ENCODE results near the gene GFI1. TPM values are rescaled to one million over a fixed set of nuclear protein-coding genes. Genes with fewer than 3 reads are reported as not detected.

Gene GFI1
- polyA plus RNA-seq, 1 of the 3 experiments (the other 2 are of a cell fraction), result 0.18 TPM

- Histone ChIP-seq H3F3A (replicated peaks; ENCODE audit: insufficient read depth) (no peaks in the 10 kb centered on the region), H3K4me2 (no peak overlapping the region), H3K9me3 (no peaks in the 10 kb centered on the region), H3K27me3 (ENCODE audit: insufficient read depth) (no peaks in the 10 kb centered on the region), H2AFZ (ENCODE audit: low read depth) (no peak overlapping the region), H3K27ac (ENCODE audit: low read depth in 2 of 2, low read length in 1 of 2) (no peak overlapping the region), H3K9me2 (no peaks in the 10 kb centered on the region), H3K4me3 (ENCODE audit: low read depth in 2 of 2, low read length in 1 of 2) (no peak overlapping the region), H4K20me1 (ENCODE audit: insufficient read depth) (no peaks in the 10 kb centered on the region), H3K36me3 (replicated peaks in 1 of 2; ENCODE audit: control insufficient read depth in 1 of 2, insufficient read depth in 2 of 2, low read length in 1 of 2) (no peaks in the 10 kb centered on the region), H3K79me2 (ENCODE audit: insufficient read depth) (no peaks in the 10 kb centered on the region), H3K4me1 (ENCODE audit: control insufficient read depth in 1 of 2, insufficient read depth in 2 of 2, low read depth in 1 of 2, low read length in 1 of 2) (no peaks in the 10 kb centered on the region; a peak in 1 of 4 replicates), H3K9ac (no peak overlapping the region)
- POLR2A ChIA-PET, result no interaction called here
- TF ChIP-seq TCF12 (IDR thresholded peaks at IDR 0.05), result no peak
- no peak for TF ChIP-seq REST (IDR thresholded peaks at IDR 0.05; ENCODE audit: low read depth, low read length)
- TF ChIP-seq RFX5 (IDR thresholded peaks at IDR 0.05; ENCODE audit: low read length), result no peak
- TF ChIP-seq NRF1 (IDR thresholded peaks at IDR 0.05; ENCODE audit: low read depth, low read length), result no peak
- no peak for TF ChIP-seq EZH2phosphoT487 (IDR thresholded peaks at IDR 0.05; ENCODE audit: borderline replicate concordance, low read depth)
- no peak for TF ChIP-seq FOXM1 (IDR thresholded peaks at IDR 0.05; ENCODE audit: low read depth)
- no peak for TF ChIP-seq SMC3 (IDR thresholded peaks at IDR 0.05; ENCODE audit: low read depth, low read length)
- no peak for TF ChIP-seq EP300 (IDR thresholded peaks at IDR 0.05; ENCODE audit: borderline replicate concordance in 1 of 2, low read depth in 1 of 2, low read length in 1 of 2)
- TF ChIP-seq USF2 (IDR thresholded peaks at IDR 0.05; ENCODE audit: borderline replicate concordance, low read depth, low read length), result no peak
- no peak for TF ChIP-seq JUND (IDR thresholded peaks at IDR 0.05)
- TF ChIP-seq CTCF (IDR thresholded peaks at IDR 0.05), result no peak
- no peak for TF ChIP-seq MAX (IDR thresholded peaks at IDR 0.05; ENCODE audit: low read depth)
- TF ChIP-seq FOXJ3 (CRISPR knock-in tag; IDR thresholded peaks at IDR 0.05), result no peak
- no peak for TF ChIP-seq USF1 (IDR thresholded peaks at IDR 0.05; ENCODE audit: borderline replicate concordance, low read depth)
- TF ChIP-seq GABPA (IDR thresholded peaks at IDR 0.05; ENCODE audit: low read depth), result no peak
- TF ChIP-seq SIN3A (IDR thresholded peaks at IDR 0.05; ENCODE audit: borderline replicate concordance, low read depth, low read length), result no peak
- DNase-seq, result no peak
- CTCF ChIA-PET, result no interaction called here
- WGBS (ENCODE audit: low lambda C conversion rate), result 16% methylated on average over 2 of the region's 2 CpGs
Measured at GRCh38 chr1:92445865-92446264, 40.9 kb downstream of the GFI1 start.
